ENCODE measurements around the gene GRIP2.

GRIP2 gene

GRCh38 chr3:14562121-14562890 is 22.2 kb upstream of the GRIP2 start:
- DNase-seq, result no peak

GRCh38 chr3:14561051-14561960 is 21.2 kb upstream of the GRIP2 start:
- no peak for DNase-seq

DNA sequence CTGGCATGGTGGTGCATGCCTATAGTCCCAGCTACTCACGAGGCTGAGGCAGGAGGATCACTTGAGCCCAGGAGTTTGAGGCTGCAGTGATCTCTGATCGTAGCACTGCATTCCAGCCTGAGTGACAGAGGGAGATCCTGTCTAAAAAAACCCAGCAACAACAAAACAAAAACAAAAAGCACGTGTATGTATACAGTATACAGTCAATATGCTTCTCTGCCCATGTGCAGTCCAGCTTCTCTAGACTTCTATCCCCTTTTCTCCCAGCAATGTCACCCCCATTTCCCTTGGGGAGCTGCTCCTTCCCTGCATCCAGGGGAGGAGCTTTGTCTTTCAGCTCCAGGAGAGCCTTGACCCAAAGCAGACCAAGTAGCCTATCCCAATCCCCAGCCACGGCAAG is 20.0 kb upstream of the GRIP2 start:
- DNase-seq, result no peak

GRCh38 chr3:14558029-14558428 is 17.9 kb upstream of the GRIP2 start:
- no peak for DNase-seq

DNA sequence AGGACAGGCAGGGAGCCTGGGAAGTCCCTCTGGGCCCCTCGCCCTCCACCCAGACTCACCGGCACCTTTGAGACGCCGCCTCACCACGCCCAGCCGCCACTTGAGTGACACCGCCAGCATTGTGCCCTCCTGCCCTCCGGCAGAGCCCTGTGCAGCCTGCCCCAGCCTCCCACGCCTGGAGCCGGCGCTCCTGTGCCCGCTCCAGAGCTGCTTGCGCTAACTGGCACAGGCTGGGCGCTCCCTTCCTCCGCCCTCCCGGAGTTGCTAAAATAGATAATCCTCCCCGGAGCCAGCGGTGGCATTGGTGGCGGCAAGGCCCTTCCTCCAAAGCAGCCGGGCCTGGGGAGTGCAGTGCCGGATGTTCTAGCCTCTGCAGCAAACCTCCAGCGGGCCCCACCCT is 15.7 kb upstream of the GRIP2 start:
- peak in 1 of 56 donors; percentile 41 for DNase-seq

GRCh38 chr3:14554715-14555114 is 14.6 kb upstream of the GRIP2 start:
- no peak for DNase-seq

- DNase-seq, result no peak
Measured at GRCh38 chr3:14553871-14554270, 13.7 kb upstream of the GRIP2 start.

DNA sequence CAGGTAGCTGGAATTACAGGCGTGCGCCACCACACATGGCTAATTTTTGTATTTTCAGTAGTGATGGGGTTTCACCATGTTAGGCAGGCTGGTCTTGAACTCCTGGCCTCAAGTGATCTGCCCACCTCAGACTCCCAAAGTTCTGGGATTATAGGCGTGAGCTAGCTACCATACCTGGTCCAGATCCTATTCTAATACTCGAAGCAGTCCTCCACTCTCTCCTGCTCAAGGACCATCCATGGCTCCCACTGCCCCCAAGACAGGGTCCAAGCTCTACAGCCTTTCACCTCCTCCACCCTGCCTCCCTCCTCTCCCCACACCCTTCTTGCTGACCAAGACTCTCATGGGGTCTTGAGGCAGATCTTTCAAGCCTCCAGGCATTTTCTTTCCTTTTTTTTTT is 12.6 kb upstream of the GRIP2 start:
- DNase-seq, result no peak

GRCh38 chr3:14552041-14552648 is 12.0 kb upstream of the GRIP2 start:
- no peak for DNase-seq

GRCh38 chr3:14550651-14551611 is 10.8 kb upstream of the GRIP2 start:
- no peak for DNase-seq

- no peak for DNase-seq
Measured at GRCh38 chr3:14550181-14550580, 10.0 kb upstream of the GRIP2 start.

DNA sequence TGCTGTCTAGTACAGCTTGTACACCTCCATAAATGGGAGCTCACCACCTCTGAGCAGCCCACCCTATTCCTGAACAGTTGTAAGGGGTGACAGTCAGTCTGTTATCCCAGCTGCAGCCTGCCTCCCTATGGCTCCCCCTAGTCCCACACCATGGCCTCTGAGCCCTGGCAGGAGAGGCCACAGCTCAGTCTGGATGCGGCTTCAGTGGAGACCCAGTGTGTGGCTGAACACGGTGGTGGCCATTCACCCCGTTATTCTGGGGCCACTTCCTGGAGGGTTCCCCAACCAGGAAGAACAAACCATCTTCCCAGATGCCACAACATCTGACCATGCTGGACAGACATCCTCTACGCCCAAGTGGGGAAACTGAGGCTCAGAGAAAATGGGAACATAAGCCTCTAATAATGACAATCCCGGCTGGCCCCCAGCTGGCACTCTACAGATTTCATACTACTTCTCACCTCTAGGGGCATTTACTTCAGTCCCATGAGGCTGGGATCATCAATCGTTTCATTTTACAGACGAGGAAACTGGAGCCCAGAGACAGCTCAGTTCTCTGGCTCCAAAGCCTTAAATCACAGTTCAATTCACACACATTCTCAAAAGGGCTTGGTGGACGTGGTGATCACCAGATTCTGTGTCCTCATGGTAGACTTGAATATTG is 9.2 kb upstream of the GRIP2 start:
- no peak for DNase-seq

DNA sequence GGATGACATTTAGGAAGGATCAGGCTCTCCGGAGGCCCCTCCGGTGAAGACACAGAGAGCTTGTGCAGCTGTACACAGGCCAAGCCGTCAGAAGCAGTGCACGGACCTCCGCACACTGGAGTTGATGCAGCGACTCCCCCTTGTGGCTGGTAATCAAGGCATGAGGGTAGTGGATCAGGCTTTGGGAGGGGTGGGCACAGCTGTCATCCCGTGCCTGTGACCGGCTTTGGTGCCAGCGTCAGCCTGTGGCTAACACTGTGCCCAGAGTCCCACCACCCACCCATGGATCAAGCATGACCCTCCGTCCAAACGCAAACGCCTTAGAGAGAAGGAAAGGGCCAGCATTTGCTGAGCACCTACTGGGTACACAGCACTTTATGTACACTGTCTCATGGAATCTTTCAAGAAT is 8.2 kb upstream of the GRIP2 start:
- peak in 24 of 56 donors; percentile 5 to 60 (median 27) for DNase-seq

- DNase-seq, result no peak
Measured at GRCh38 chr3:14547693-14548092, 7.6 kb upstream of the GRIP2 start.

GRCh38 chr3:14546041-14546440 is 5.9 kb upstream of the GRIP2 start:
- DNase-seq, result no peak

- DNase-seq, result no peak
Measured at GRCh38 chr3:14545251-14545635, 5.1 kb upstream of the GRIP2 start.

GRCh38 chr3:14544282-14545250 is 4.4 kb upstream of the GRIP2 start:
- DNase-seq, result no peak

GRCh38 chr3:14543446-14543845 is 3.3 kb upstream of the GRIP2 start:
- DNase-seq, result no peak

GRCh38 chr3:14542656-14543055 is 2.5 kb upstream of the GRIP2 start:
- DNase-seq, result no peak
